ENCODE measurements around the gene SMU1. TPM values are rescaled to one million over a fixed set of nuclear protein-coding genes. Genes with fewer than 3 reads are reported as not detected.
A peak's percentile ranks its signal among the peaks of the same experiment; 100 is the strongest.

The SMU1 gene
- total and polyA plus RNA-seq, 2 of the 13 experiments (the other 11 are each of a cell fraction or from before 2014, with no cell fraction given): 12.9 to 36.6 TPM

DNA sequence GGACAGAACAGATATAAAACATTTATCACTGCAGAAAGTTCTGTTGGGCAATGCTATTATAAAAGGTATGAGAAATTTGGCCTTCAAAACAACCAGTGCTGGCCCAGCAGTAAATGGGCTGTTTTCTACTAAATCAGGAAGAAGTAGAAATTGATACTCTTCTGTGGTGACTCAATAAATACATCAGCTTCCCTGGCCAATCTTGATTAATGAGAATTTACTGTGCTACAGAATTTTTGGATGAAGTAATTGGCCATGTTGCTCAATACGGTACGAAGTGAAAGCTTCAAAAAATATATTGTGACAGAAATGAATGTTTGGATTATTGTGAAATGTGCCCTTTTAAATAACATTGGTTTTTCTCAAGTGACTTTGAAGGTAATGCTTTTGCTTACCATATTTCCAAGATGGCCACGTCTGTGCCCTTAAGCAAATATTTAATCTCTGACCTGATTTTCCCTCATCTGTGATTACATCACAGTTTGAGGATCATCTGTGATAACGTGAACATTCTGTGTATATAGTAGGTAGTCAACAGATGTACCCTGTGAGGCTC, 47.2 kb downstream of the SMU1 start (continued):
- TF ChIP-seq, protein P1, sequence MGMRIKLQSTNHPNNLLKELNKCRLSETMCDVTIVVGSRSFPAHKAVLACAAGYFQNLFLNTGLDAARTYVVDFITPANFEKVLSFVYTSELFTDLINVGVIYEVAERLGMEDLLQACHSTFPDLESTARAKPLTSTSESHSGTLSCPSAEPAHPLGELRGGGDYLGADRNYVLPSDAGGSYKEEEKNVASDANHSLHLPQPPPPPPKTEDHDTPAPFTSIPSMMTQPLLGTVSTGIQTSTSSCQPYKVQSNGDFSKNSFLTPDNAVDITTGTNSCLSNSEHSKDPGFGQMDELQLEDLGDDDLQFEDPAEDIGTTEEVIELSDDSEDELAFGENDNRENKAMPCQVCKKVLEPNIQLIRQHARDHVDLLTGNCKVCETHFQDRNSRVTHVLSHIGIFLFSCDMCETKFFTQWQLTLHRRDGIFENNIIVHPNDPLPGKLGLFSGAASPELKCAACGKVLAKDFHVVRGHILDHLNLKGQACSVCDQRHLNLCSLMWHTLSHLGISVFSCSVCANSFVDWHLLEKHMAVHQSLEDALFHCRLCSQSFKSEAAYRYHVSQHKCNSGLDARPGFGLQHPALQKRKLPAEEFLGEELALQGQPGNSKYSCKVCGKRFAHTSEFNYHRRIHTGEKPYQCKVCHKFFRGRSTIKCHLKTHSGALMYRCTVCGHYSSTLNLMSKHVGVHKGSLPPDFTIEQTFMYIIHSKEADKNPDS (CRISPR knock-in tag; IDR thresholded peaks at IDR 0.05): no peak
- TF ChIP-seq KDM3A (CRISPR knock-in tag; IDR thresholded peaks at IDR 0.05; ENCODE audit: low read depth): no peak
- TF ChIP-seq KAT7 (CRISPR knock-in tag; IDR thresholded peaks at IDR 0.05; ENCODE audit: borderline replicate concordance): no peak
- TF ChIP-seq PRPF4 (IDR thresholded peaks at IDR 0.05; ENCODE audit: low read depth, low read length, poor library complexity, severe bottlenecking): no peak
- TF ChIP-seq ZNF740 (CRISPR knock-in tag; IDR thresholded peaks at IDR 0.05): no peak
- no peak for TF ChIP-seq SIX1 (CRISPR knock-in tag; IDR thresholded peaks at IDR 0.05; ENCODE audit: borderline replicate concordance)
- TF ChIP-seq, protein P2, sequence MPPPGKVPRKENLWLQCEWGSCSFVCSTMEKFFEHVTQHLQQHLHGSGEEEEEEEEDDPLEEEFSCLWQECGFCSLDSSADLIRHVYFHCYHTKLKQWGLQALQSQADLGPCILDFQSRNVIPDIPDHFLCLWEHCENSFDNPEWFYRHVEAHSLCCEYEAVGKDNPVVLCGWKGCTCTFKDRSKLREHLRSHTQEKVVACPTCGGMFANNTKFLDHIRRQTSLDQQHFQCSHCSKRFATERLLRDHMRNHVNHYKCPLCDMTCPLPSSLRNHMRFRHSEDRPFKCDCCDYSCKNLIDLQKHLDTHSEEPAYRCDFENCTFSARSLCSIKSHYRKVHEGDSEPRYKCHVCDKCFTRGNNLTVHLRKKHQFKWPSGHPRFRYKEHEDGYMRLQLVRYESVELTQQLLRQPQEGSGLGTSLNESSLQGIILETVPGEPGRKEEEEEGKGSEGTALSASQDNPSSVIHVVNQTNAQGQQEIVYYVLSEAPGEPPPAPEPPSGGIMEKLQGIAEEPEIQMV (CRISPR knock-in tag; IDR thresholded peaks at IDR 0.05; ENCODE audit: low read depth): no peak
- no peak for TF ChIP-seq RNF2 (conservative IDR thresholded peaks at IDR 0.05; ENCODE audit: low read depth)
- TF ChIP-seq PPARG (CRISPR knock-in tag; conservative IDR thresholded peaks at IDR 0.05): no peak; the same call in 1 of the 2 replicates
- no peak for TF ChIP-seq ZNF280B (CRISPR knock-in tag; IDR thresholded peaks at IDR 0.05; ENCODE audit: borderline replicate concordance)
- TF ChIP-seq HOXA7 (CRISPR knock-in tag; IDR thresholded peaks at IDR 0.05): no peak
- TF ChIP-seq NCOR1 (IDR thresholded peaks at IDR 0.05; ENCODE audit: borderline replicate concordance, low read length): no peak; the same call in 1 of the 2 replicates
- TF ChIP-seq ZNF432 (CRISPR knock-in tag; IDR thresholded peaks at IDR 0.05; ENCODE audit: borderline replicate concordance): no peak
- TF ChIP-seq NR2C2 (CRISPR knock-in tag; IDR thresholded peaks at IDR 0.05; ENCODE audit: borderline replicate concordance): peak; percentile 51; the same call in 1 of the 2 replicates
- TF ChIP-seq, protein P3, sequence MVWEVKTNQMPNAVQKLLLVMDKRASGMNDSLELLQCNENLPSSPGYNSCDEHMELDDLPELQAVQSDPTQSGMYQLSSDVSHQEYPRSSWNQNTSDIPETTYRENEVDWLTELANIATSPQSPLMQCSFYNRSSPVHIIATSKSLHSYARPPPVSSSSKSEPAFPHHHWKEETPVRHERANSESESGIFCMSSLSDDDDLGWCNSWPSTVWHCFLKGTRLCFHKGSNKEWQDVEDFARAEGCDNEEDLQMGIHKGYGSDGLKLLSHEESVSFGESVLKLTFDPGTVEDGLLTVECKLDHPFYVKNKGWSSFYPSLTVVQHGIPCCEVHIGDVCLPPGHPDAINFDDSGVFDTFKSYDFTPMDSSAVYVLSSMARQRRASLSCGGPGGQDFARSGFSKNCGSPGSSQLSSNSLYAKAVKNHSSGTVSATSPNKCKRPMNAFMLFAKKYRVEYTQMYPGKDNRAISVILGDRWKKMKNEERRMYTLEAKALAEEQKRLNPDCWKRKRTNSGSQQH (CRISPR knock-in tag; IDR thresholded peaks at IDR 0.05; ENCODE audit: low read depth): no peak
- TF ChIP-seq ZBTB1 (CRISPR knock-in tag; IDR thresholded peaks at IDR 0.05; ENCODE audit: borderline replicate concordance): no peak
- no peak for TF ChIP-seq ZNF609 (CRISPR knock-in tag; IDR thresholded peaks at IDR 0.05; ENCODE audit: borderline replicate concordance)
